Ishikawa (cell line): ENCODE results near the gene LEPR.

Experiments
- CEBPB ChIP-seq: IDR thresholded peaks from 2 replicates; pipeline ENCODE4 v1.6.1; 2012
- CREB1 ChIP-seq: IDR thresholded peaks from 2 replicates; pipeline ENCODE4 v1.6.1; 2012; ENCODE audit warnings: low read depth
- EGR1 ChIP-seq: IDR thresholded peaks from 2 replicates; pipeline ENCODE4 v1.6.1; 2012
- EP300 ChIP-seq: IDR thresholded peaks from 2 replicates; pipeline ENCODE4 v1.6.1; 2012; ENCODE audit warnings: borderline replicate concordance
- FOXM1 ChIP-seq: IDR thresholded peaks from 2 replicates; pipeline ENCODE4 v1.6.1; 2012; ENCODE audit warnings: low read depth, borderline replicate concordance
- NFIC ChIP-seq: IDR thresholded peaks from 2 replicates; pipeline ENCODE4 v1.6.1; 2012
- RAD21 ChIP-seq: IDR thresholded peaks from 2 replicates; pipeline ENCODE4 v1.6.1; 2012; ENCODE audit warnings: low read depth
- TAF1 ChIP-seq: IDR thresholded peaks from 2 replicates; pipeline ENCODE4 v1.6.1; 2012; ENCODE audit warnings: low read depth, mild to moderate bottlenecking
- TCF12 ChIP-seq: IDR thresholded peaks from 2 replicates; pipeline ENCODE4 v1.6.1; 2012; ENCODE audit warnings: low read depth
- TEAD4 ChIP-seq: IDR thresholded peaks from 2 replicates; pipeline ENCODE4 v1.6.1; 2012
- YY1 ChIP-seq: IDR thresholded peaks from 2 replicates; pipeline ENCODE4 v1.6.1; 2012; ENCODE audit warnings: low read depth
- ZBTB7A ChIP-seq: IDR thresholded peaks from 2 replicates; pipeline ENCODE4 v1.6.1; 2012; ENCODE audit warnings: low read depth
- TF ChIP-seq, protein P1 (sequence below): IDR thresholded peaks from 2 replicates; pipeline ENCODE4 v1.6.1; 2012; ENCODE audit warnings: low read depth, mild to moderate bottlenecking
- TF ChIP-seq, protein P2 (sequence below): IDR thresholded peaks from 2 replicates; pipeline ENCODE4 v1.6.1; 2012
- TF ChIP-seq, protein P3 (sequence below): IDR thresholded peaks from 2 replicates; pipeline ENCODE4 v1.6.1; 2012

LEPR gene

DNA sequence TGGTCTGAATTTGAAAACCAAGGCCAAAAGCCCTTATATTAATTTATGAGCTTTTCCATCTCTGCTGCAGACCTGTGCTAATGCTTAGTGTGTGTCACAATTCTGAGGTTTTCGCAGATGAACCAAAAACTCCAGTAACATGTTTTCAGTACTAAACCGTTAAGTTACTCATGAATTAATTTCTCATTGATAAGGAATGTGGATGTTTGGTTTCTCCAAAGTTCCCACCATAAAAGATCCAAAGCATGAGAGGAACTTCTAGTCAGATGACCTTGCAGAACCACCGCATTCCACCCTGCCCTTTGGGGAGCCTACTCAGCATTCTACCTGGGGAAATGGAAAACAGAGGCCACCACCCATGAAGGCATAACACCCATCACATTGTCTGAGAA is 7.5 kb upstream of the LEPR start:
- TF ChIP-seq YY1, result no peak
- TF ChIP-seq, protein P1, sequence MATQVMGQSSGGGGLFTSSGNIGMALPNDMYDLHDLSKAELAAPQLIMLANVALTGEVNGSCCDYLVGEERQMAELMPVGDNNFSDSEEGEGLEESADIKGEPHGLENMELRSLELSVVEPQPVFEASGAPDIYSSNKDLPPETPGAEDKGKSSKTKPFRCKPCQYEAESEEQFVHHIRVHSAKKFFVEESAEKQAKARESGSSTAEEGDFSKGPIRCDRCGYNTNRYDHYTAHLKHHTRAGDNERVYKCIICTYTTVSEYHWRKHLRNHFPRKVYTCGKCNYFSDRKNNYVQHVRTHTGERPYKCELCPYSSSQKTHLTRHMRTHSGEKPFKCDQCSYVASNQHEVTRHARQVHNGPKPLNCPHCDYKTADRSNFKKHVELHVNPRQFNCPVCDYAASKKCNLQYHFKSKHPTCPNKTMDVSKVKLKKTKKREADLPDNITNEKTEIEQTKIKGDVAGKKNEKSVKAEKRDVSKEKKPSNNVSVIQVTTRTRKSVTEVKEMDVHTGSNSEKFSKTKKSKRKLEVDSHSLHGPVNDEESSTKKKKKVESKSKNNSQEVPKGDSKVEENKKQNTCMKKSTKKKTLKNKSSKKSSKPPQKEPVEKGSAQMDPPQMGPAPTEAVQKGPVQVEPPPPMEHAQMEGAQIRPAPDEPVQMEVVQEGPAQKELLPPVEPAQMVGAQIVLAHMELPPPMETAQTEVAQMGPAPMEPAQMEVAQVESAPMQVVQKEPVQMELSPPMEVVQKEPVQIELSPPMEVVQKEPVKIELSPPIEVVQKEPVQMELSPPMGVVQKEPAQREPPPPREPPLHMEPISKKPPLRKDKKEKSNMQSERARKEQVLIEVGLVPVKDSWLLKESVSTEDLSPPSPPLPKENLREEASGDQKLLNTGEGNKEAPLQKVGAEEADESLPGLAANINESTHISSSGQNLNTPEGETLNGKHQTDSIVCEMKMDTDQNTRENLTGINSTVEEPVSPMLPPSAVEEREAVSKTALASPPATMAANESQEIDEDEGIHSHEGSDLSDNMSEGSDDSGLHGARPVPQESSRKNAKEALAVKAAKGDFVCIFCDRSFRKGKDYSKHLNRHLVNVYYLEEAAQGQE, result no peak
- no peak for TF ChIP-seq TAF1
- no peak for TF ChIP-seq EGR1

DNA sequence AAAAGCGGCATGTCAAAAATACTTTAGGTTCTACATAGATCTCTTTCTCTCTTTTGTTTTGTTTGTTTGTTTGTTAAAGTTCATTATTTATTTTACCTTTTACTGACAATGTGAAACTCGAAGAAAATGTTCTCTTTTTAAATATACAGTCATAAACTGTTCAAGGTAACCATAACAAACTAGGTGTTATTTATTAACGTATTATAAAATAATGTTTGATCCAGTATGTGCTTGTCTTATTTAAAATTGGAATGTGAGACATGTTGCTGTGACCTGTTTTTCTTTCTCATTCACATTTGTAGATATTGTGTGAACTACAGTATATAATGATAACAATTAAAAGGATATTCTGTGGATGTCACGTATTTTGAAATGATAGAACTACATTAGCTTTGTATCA is 5.9 kb upstream of the LEPR start:
- TF ChIP-seq TAF1 (no peak), NFIC (no peak), CEBPB (no peak)
- TF ChIP-seq, protein P1, result no peak

DNA sequence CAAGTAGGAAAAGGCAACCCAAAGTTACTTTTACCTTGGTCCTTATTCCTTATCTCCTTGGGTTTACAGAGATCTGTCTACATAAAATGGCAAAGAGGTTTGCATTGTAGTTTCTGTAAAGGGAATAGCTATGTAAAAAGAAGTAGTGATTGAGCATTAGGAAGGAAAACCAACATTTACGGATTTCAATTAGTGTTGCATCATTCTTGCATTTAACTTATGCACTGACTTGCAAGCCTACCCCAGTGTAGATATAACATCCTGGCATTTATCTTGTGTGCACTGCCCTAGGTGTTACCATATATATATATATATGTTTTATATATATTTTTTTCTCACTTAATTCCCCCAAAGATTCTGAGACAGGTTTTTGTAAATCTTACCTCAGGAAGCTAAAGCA is 3.7 kb upstream of the LEPR start:
- TF ChIP-seq YY1 (no peak), ZBTB7A (no peak), TEAD4 (no peak), CREB1 (no peak)
- TF ChIP-seq, protein P2, sequence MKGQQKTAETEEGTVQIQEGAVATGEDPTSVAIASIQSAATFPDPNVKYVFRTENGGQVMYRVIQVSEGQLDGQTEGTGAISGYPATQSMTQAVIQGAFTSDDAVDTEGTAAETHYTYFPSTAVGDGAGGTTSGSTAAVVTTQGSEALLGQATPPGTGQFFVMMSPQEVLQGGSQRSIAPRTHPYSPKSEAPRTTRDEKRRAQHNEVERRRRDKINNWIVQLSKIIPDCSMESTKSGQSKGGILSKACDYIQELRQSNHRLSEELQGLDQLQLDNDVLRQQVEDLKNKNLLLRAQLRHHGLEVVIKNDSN, result no peak

DNA sequence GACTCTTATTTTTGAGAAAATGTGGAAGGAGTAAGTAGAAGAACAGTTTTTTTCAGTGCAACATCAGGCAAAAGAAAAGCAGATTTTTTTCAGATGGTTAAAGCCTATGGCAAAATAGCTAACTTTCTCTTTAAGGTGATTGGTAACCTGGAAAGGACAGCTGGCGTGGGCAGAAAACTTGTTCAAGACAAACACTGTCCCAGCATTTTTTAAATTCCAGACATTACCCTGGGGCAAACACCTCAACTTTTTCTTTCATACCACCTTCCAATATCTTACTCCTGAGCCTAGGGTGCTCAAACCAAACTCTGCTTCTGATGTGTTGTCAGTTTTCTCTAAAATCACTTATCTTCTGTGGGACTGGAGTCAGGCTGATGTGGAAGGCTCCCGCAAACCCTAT is 2.7 kb upstream of the LEPR start:
- TF ChIP-seq, protein P3, sequence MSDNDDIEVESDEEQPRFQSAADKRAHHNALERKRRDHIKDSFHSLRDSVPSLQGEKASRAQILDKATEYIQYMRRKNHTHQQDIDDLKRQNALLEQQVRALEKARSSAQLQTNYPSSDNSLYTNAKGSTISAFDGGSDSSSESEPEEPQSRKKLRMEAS, result no peak
- TF ChIP-seq, protein P2, result no peak
- no peak for TF ChIP-seq ZBTB7A
- no peak for TF ChIP-seq EGR1
- TF ChIP-seq, protein P1, result no peak
- no peak for TF ChIP-seq TCF12
- TF ChIP-seq TAF1, result no peak
- TF ChIP-seq TEAD4, result no peak
- TF ChIP-seq YY1, result no peak
- no peak for TF ChIP-seq FOXM1
- no peak for TF ChIP-seq CREB1
- no peak for TF ChIP-seq CEBPB
- no peak for TF ChIP-seq EP300
- no peak for TF ChIP-seq NFIC
- no peak for TF ChIP-seq RAD21

DNA sequence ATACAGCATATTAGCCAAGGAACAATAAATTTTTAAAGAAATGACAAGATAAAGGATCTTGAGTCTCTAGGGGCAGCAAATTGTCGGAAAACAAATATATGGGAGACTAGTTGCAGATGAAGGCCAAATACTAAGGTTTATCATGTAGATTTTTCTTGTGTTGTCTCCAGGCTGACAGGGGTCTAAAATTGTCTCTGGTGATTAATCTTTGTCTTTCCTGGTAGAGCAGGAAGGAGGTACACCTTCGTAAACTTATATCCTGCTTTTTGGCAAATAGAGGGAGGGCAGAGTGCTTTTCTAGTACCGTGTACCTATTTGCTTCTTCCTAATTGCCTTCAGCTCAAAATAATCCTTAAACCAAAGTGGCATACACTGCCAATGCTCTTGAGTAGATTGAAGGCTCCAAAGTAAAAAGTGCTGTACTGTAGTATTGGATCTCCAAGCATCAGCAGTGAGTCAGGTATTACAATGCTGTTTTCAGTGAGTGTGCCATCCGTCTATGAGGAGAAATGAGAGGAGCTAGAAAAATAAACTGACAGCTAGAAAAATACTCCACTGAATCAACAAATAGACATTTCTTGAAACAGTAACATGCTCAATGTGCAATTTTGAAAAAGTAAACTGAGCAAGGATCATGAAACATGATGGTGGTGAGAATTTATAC is 1.8 kb upstream of the LEPR start:
- TF ChIP-seq NFIC (no peak), RAD21 (no peak), YY1 (no peak), EGR1 (no peak), CREB1 (no peak), FOXM1 (no peak), ZBTB7A (no peak), EP300 (no peak), TCF12 (no peak), CEBPB (no peak), TEAD4 (no peak), TAF1 (no peak)
- TF ChIP-seq, protein P3, result no peak
- TF ChIP-seq, protein P2, result no peak
- TF ChIP-seq, protein P1, result no peak
